Sigmoid colon (tissue), 4 donors: ENCODE data around the gene EFNA5.

Experiments used
- POLR2A ChIP-seq, 2 donors: fragments of 450-650 bp; IDR thresholded peaks; one replicate each; pipeline ENCODE4 v1.6.1; 2016; ENCODE audit warnings: antibody characterized with exemption in 2 of 2, mild to moderate bottlenecking in 2 of 2, moderate library complexity in 2 of 2
- POLR2AphosphoS5 ChIP-seq, 4 donors: sonication (generic); formaldehyde crosslinking; IDR thresholded peaks; one replicate each; pipeline ENCODE4 v1.6.1; 2017; ENCODE audit warnings: antibody characterized with exemption in 4 of 4
- TF ChIP-seq, protein P1 (sequence below), 4 experiments: fragments of 450-650 bp in 3 of 4; fragments of 200-600 bp in 1 of 4; IDR thresholded peaks; one replicate each; pipeline ENCODE4 v1.5.1; 2016 to 2019; ENCODE audit warnings: antibody characterized with exemption in 4 of 4, mild to moderate bottlenecking in 3 of 4, moderate library complexity in 2 of 4

DNA sequence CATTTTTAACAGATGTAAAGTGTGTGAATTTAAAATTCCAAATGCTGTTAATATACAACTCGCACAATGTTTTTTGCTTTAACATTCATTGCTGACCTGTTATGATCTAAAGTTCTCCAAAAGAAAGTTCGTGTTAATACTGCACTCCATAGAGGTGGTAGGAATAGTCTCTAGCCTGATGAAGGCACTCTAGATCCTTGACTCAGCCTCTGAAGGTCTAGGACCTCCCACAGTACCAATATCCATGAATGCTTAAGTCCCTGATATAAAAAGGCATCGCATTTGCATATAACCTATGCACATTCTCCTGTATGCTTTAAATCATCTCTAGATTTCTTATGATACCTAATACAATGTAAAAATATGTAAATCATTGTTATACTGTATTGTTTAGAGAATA, 213.6 kb downstream of the EFNA5 start:
- TF ChIP-seq, protein P1, sequence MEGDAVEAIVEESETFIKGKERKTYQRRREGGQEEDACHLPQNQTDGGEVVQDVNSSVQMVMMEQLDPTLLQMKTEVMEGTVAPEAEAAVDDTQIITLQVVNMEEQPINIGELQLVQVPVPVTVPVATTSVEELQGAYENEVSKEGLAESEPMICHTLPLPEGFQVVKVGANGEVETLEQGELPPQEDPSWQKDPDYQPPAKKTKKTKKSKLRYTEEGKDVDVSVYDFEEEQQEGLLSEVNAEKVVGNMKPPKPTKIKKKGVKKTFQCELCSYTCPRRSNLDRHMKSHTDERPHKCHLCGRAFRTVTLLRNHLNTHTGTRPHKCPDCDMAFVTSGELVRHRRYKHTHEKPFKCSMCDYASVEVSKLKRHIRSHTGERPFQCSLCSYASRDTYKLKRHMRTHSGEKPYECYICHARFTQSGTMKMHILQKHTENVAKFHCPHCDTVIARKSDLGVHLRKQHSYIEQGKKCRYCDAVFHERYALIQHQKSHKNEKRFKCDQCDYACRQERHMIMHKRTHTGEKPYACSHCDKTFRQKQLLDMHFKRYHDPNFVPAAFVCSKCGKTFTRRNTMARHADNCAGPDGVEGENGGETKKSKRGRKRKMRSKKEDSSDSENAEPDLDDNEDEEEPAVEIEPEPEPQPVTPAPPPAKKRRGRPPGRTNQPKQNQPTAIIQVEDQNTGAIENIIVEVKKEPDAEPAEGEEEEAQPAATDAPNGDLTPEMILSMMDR (IDR thresholded peaks at IDR 0.05) = no peak
- TF ChIP-seq POLR2A (IDR thresholded peaks at IDR 0.05) = no peak
- no peak for TF ChIP-seq POLR2AphosphoS5 (IDR thresholded peaks at IDR 0.05)
